Muscle layer of duodenum (tissue), 2 donors: ENCODE data around the gene MYL10.
"Not testable (repeated sequence)": the region's sequence is repeated elsewhere in the genome, so short reads cannot be mapped to it uniquely, and the experiment has no call there.

Experiments used
- H3K27ac ChIP-seq: one replicate; pipeline ENCODE4 v1.7.0; 2013; ENCODE audit warnings: mild to moderate bottlenecking, low read length
- H3K27me3 ChIP-seq: one replicate; pipeline ENCODE4 v1.7.0; 2013; ENCODE audit warnings: low read depth, mild to moderate bottlenecking, control low read depth, low read length
- H3K36me3 ChIP-seq, 2 donors: one replicate each; pipeline ENCODE4 v1.7.0; 2013; ENCODE audit warnings: low read length in 2 of 2, control low read depth in 1 of 2, mild to moderate bottlenecking in 1 of 2; ENCODE audit not compliant: insufficient read depth in 2 of 2, control insufficient read depth in 1 of 2
- H3K4me1 ChIP-seq, 2 donors: one replicate each; pipeline ENCODE4 v1.7.0; 2013; ENCODE audit warnings: low read length in 2 of 2, mild to moderate bottlenecking in 2 of 2, control low read depth in 1 of 2, moderate library complexity in 1 of 2; ENCODE audit not compliant: insufficient read depth in 2 of 2, control insufficient read depth in 1 of 2
- H3K4me3 ChIP-seq, 2 donors: one replicate each; pipeline ENCODE4 v1.7.0; 2013; ENCODE audit warnings: low read length in 2 of 2, low read depth in 1 of 2, mild to moderate bottlenecking in 1 of 2
- H3K9me3 ChIP-seq, 2 donors: one replicate each; pipeline ENCODE4 v1.7.0; 2013; ENCODE audit warnings: low read length in 2 of 2, control low read depth in 1 of 2, mild to moderate bottlenecking in 1 of 2; ENCODE audit not compliant: control insufficient read depth in 1 of 2
- donor health status: healthy.

Gene MYL10

GRCh38 chr7:101650579-101651081 lies 21.5 kb upstream of the MYL10 start:
- Histone ChIP-seq H3K27me3 (no peaks in the 10 kb centered on the region), H3K9me3 (no peaks in the 10 kb centered on the region), H3K4me3 (no peak overlapping the region), H3K36me3 (no peaks in the 10 kb centered on the region), H3K27ac (no peak overlapping the region), H3K4me1 (no peaks in the 10 kb centered on the region)

DNA sequence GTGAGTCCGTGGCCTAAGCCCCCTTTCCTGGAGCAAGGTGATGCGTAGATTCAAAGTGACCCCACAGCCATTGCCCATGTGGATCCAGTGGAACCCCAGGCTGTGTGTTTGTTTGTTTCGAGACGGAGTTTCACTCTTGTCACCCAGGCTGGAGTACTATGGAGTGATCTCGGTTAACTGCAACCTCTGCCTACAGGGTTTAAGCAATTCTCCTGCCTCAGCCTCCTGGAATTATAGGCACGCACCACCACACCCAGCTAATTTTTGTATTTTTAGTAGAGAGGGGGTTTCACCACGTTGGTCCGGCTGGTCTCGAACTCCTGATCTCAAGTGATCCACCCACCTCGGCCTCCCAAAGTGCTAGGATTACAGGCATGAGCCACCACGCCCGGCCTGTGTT lies 18.8 kb upstream of the MYL10 start:
- H3K4me3 ChIP-seq, H3K27me3 ChIP-seq, H3K9me3 ChIP-seq, H3K36me3 ChIP-seq, H3K4me1 ChIP-seq, H3K27ac ChIP-seq: not testable (repeated sequence)

DNA sequence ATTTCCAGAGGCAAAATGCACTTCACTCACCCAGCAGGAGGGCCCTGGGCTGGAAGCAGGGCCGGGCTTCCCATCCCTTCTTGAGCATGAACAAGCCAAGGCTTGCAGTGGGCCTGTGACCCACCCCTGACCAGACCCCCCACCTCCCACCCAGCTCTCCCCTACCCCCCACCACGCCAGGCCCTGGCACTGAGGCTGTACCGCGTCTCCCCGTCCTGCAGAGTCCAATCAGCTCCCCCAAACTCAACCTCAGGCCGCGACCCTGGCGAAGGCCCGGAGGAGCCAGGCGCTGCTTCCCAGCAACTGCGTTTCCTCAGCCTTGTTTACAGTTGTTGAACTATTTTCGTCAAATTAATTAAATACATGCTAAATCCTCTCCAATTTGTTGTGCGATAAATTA lies 16.9 kb upstream of the MYL10 start:
- no peaks in the 10 kb centered on the region for H3K27me3 ChIP-seq
- H3K9me3 ChIP-seq: no peaks in the 10 kb centered on the region
- H3K4me1 ChIP-seq: peaks cover 0 to 4% of the 10 kb centered on the region in 2 donors
- no peak overlapping the region for H3K4me3 ChIP-seq
- no peaks in the 10 kb centered on the region for H3K36me3 ChIP-seq
- no peak overlapping the region for H3K27ac ChIP-seq

DNA sequence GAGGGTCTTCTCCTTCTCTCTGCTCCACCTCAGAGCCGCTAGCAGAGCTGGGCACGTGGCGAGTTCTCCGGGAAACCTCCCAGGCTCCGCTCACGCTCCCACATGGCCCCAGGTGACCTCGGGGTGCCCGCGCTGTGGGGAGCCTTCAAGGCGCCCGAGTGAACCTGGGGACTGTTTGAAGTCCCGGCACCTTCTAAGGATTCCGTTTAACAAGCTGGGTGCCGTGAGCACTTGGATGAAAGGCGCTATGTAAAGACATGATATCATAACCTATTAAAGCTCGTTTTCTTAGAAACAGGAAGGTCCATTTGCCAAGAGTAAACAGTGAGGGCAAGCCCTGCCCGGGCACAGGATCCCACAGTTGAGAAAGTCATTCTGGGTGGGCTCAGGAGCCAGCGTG lies 15.8 kb upstream of the MYL10 start:
- Histone ChIP-seq H3K27ac (no peak overlapping the region), H3K4me1 (peaks cover 0 to 4% of the 10 kb centered on the region in 2 donors), H3K36me3 (no peaks in the 10 kb centered on the region), H3K9me3 (no peaks in the 10 kb centered on the region), H3K27me3 (no peaks in the 10 kb centered on the region), H3K4me3 (no peak overlapping the region)

- H3K4me3 ChIP-seq, H3K9me3 ChIP-seq, H3K27me3 ChIP-seq, H3K36me3 ChIP-seq, H3K27ac ChIP-seq, H3K4me1 ChIP-seq: not testable (repeated sequence)
Measured at GRCh38 chr7:101639127-101639526, 10.0 kb upstream of the MYL10 start.

DNA sequence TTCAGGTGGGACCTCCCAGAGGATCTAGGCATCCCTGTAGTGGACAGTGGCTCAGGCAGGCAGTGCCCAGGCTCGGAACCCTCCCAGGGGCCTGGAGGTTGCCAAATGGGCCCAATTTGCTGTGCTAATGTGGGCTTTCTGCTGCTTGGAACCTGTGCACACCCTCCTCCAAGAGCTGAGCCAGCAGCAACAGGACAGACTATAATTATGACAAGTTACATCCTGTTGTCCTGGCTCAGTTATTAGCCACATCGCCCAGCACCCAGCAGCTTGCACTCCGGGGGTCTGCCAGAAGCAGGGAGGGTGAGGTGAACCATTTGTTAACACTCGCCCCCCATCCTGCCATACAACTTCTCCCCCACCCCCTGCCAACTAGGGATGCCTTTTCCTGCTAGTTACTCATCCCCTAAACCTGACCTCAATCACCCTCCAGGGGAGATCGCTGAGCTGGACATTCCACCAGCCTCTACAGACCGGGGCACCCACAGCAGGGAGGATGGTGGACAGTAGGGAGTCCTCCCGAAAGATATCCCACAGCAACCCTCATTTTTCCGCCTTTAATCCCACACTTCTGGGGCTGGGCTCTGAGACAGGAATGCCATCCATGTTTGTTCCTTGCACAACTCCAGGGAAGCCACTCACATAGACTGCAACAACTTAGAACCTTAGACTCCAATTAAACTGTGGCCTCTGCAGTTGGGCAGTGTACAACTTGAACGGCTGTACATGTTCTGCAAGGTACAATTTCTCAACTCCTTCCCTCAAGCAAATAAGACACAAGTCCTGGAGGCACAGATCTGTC lies 7.9 kb upstream of the MYL10 start:
- Histone ChIP-seq H3K36me3 (no peaks in the 10 kb centered on the region), H3K9me3 (peaks cover 0 to 5% of the 10 kb centered on the region in 2 donors), H3K27ac (no peak overlapping the region), H3K27me3 (no peaks in the 10 kb centered on the region), H3K4me3 (no peak overlapping the region), H3K4me1 (no peaks in the 10 kb centered on the region)

- no peaks in the 10 kb centered on the region for H3K4me1 ChIP-seq
- no peak overlapping the region for H3K4me3 ChIP-seq
- peaks cover 0 to 5% of the 10 kb centered on the region in 2 donors for H3K9me3 ChIP-seq
- no peaks in the 10 kb centered on the region for H3K27me3 ChIP-seq
- no peak overlapping the region for H3K27ac ChIP-seq
- no peaks in the 10 kb centered on the region for H3K36me3 ChIP-seq
Measured at GRCh38 chr7:101635484-101635883, 6.4 kb upstream of the MYL10 start.

GRCh38 chr7:101634196-101634717 lies 5.2 kb upstream of the MYL10 start:
- peaks cover 0 to 5% of the 10 kb centered on the region in 2 donors for H3K9me3 ChIP-seq
- H3K27me3 ChIP-seq: no peaks in the 10 kb centered on the region
- no peaks in the 10 kb centered on the region for H3K36me3 ChIP-seq
- no peaks in the 10 kb centered on the region for H3K4me1 ChIP-seq
- H3K4me3 ChIP-seq: no peak overlapping the region
- no peak overlapping the region for H3K27ac ChIP-seq

DNA sequence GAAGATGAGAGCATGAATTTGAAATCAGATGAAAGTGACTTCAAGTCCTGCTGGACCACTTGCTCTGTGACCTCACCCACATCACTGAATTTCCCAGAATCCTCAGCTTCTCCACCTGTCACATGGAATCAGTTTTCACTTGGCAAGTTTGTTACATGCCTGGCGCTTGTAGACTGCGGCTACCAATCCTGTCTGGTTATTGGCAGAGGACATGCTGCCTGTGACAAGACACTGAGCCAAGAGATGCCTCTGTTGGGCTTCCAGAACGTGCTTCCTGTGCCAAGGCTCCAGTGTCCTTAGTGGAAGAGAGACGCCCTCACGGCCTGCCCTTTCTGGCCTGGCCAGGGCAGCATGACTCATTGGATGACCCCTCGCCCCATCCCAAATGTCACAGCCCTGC lies 4.4 kb upstream of the MYL10 start:
- Histone ChIP-seq H3K4me1 (no peaks in the 10 kb centered on the region), H3K4me3 (no peak overlapping the region), H3K27ac (no peak overlapping the region)

GRCh38 chr7:101632641-101633040 lies 3.5 kb upstream of the MYL10 start:
- Histone ChIP-seq H3K4me3 (no peak overlapping the region), H3K36me3 (no peaks in the 10 kb centered on the region), H3K4me1 (no peaks in the 10 kb centered on the region), H3K27ac (no peak overlapping the region), H3K27me3 (no peaks in the 10 kb centered on the region), H3K9me3 (peaks cover 0 to 5% of the 10 kb centered on the region in 2 donors)

More for the DNA sequence above, 4.4 kb upstream of the MYL10 start:
- H3K27me3 ChIP-seq: no peaks in the 10 kb centered on the region
- no peaks in the 10 kb centered on the region for H3K36me3 ChIP-seq
- peaks cover 0 to 5% of the 10 kb centered on the region in 2 donors for H3K9me3 ChIP-seq

- Histone ChIP-seq H3K9me3 (peaks cover 0 to 5% of the 10 kb centered on the region in 2 donors), H3K36me3 (no peaks in the 10 kb centered on the region), H3K4me1 (no peaks in the 10 kb centered on the region), H3K27me3 (peaks cover 3% of the 10 kb centered on the region), H3K27ac (no peak overlapping the region), H3K4me3 (no peak overlapping the region)
Measured at GRCh38 chr7:101631224-101631714, 2.2 kb upstream of the MYL10 start.
